ENCODE data around the gene CLCN4.

GRCh38 chrX:10195425-10195824 is 38.6 kb downstream of the CLCN4 start:
- no peak for TF ChIP-seq CTCF (IDR thresholded peaks at IDR 0.05 in 2 of 3, conservative IDR thresholded peaks at IDR 0.05 in 1 of 3; ENCODE audit: control insufficient read depth in 2 of 3, extremely low read depth in 1 of 3, insufficient read depth in 1 of 3, low read depth in 3 of 3, low read length in 3 of 3)
- TF ChIP-seq FOXM1 (IDR thresholded peaks at IDR 0.05; ENCODE audit: low read depth, low read length), result no peak
- no peak for TF ChIP-seq BCL11A (IDR thresholded peaks at IDR 0.05; ENCODE audit: low read depth, low read length)

All from GM12878 (cell line).